WTC11 (cell line): ENCODE results near the gene AOAH. TPM values are rescaled to one million over a fixed set of nuclear protein-coding genes. Genes with fewer than 3 reads are reported as not detected.

Experiments
- ATAC-seq: fragments of 200-7000 bp; cut with Tn5 transposase; 2 replicates; pipeline ENCODE4 v1.10.0; 2021; ENCODE audit warnings: mild to moderate bottlenecking, moderate library complexity
- CTCF ChIA-PET: fragments of 300-600 bp; sonication (Branson Sonifier 250); formaldehyde crosslinking; loops from one replicate; lab custom pipeline; 2021; ENCODE audit warnings: antibody characterized with exemption; lab: Charles Lee
- POLR2A ChIA-PET: fragments of 350-600 bp; sonication (Branson Sonifier 250); formaldehyde crosslinking; loops from one replicate; lab custom pipeline; 2021; ENCODE audit warnings: antibody characterized with exemption; lab: Charles Lee
- DNase-seq: peaks from one replicate; pipeline ENCODE4 v3.0.0; 2021; ENCODE audit warnings: low spot score
- H3K27ac Mint-ChIP-seq: 2 replicates; pipeline ENCODE4 v1.8.0; 2021; ENCODE audit warnings: mixed read lengths
- H3K27me3 Mint-ChIP-seq: 2 replicates; pipeline ENCODE4 v1.8.0; 2021; ENCODE audit warnings: low read depth, mild to moderate bottlenecking, moderate library complexity, mixed read lengths
- H3K36me3 Mint-ChIP-seq: 2 replicates; pipeline ENCODE4 v1.8.0; 2021; ENCODE audit warnings: mixed read lengths
- H3K4me1 Mint-ChIP-seq: 2 replicates; pipeline ENCODE4 v1.8.0; 2022; ENCODE audit warnings: mixed read lengths
- H3K4me3 Mint-ChIP-seq: 2 replicates; pipeline ENCODE4 v1.8.0; 2021; ENCODE audit warnings: mild to moderate bottlenecking, moderate library complexity, mixed read lengths
- H3K9me3 Mint-ChIP-seq: 2 replicates; pipeline ENCODE4 v1.8.0; 2021; ENCODE audit warnings: mixed read lengths
- ETV6 ChIP-seq: sonication (generic); formaldehyde crosslinking; IDR thresholded peaks from 2 replicates; pipeline ENCODE4 v1.8.1; 2022; ENCODE audit warnings: mild to moderate bottlenecking, missing genetic modification reagents
- FOXK1 ChIP-seq: sonication (generic); formaldehyde crosslinking; IDR thresholded peaks from 2 replicates; pipeline ENCODE4 v1.8.0; 2022; ENCODE audit warnings: mild to moderate bottlenecking, moderate library complexity, missing genetic modification reagents
- GTF2I ChIP-seq: fragments of 250-450 bp; sonication (Bioruptor Pico); conservative IDR thresholded peaks from 2 replicates; pipeline ENCODE4 v1.4.0; 2021; ENCODE audit warnings: mild to moderate bottlenecking
- JAZF1 ChIP-seq: fragments of 250-450 bp; sonication (Bioruptor Pico); IDR thresholded peaks from 2 replicates; pipeline ENCODE4 v1.9.0; 2021; ENCODE audit warnings: moderate library complexity, mild to moderate bottlenecking, inconsistent platforms
- NFE2L1 ChIP-seq: sonication (generic); formaldehyde crosslinking; IDR thresholded peaks from 2 replicates; pipeline ENCODE4 v1.8.1; 2023; ENCODE audit warnings: missing genetic modification reagents
- PRRX2 ChIP-seq: fragments of 250-450 bp; sonication (Bioruptor Pico); IDR thresholded peaks from 2 replicates; pipeline ENCODE4 v1.8.0; 2021; ENCODE audit warnings: mild to moderate bottlenecking
- RELA ChIP-seq: sonication (generic); formaldehyde crosslinking; IDR thresholded peaks from 2 replicates; pipeline ENCODE4 v1.8.1; 2022; ENCODE audit warnings: missing genetic modification reagents, mild to moderate bottlenecking, borderline replicate concordance
- RORB ChIP-seq: fragments of 250-450 bp; sonication (Bioruptor Pico); IDR thresholded peaks from 2 replicates; pipeline ENCODE4 v1.9.0; 2021; ENCODE audit warnings: mild to moderate bottlenecking
- SOX15 ChIP-seq: fragments of 250-450 bp; sonication (Bioruptor Pico); IDR thresholded peaks from 2 replicates; pipeline ENCODE4 v1.9.0; 2021; ENCODE audit warnings: mild to moderate bottlenecking
- TCF7 ChIP-seq: sonication (generic); formaldehyde crosslinking; IDR thresholded peaks from 2 replicates; pipeline ENCODE4 v1.8.0; 2022; ENCODE audit warnings: mild to moderate bottlenecking, low read depth, missing genetic modification reagents, moderate library complexity
- TEAD1 ChIP-seq: sonication (generic); formaldehyde crosslinking; IDR thresholded peaks from 2 replicates; pipeline ENCODE4 v1.8.0; 2022; ENCODE audit warnings: mild to moderate bottlenecking, missing genetic modification reagents
- ZNF232 ChIP-seq: sonication (generic); formaldehyde crosslinking; IDR thresholded peaks from 2 replicates; pipeline ENCODE4 v1.8.0; 2022; ENCODE audit warnings: mild to moderate bottlenecking, missing genetic modification reagents
- ZNF396 ChIP-seq: fragments of 250-450 bp; sonication (Bioruptor Pico); IDR thresholded peaks from 2 replicates; pipeline ENCODE4 v1.8.0; 2021; ENCODE audit warnings: mild to moderate bottlenecking, moderate library complexity, borderline replicate concordance
- ZNF416 ChIP-seq: fragments of 250-450 bp; sonication (Bioruptor Pico); IDR thresholded peaks from 2 replicates; pipeline ENCODE4 v1.9.0; 2021; ENCODE audit warnings: mild to moderate bottlenecking, inconsistent platforms
- ZNF671 ChIP-seq: fragments of 250-450 bp; sonication (Bioruptor Pico); IDR thresholded peaks from 2 replicates; pipeline ENCODE4 v1.8.0; 2021; ENCODE audit warnings: mild to moderate bottlenecking
- total RNA-seq: library from RNA; stranded (reverse); gene quantifications from 3 replicates; pipeline ENCODE4 v1.2.3, GENCODE V29; 2021
- TF ChIP-seq, protein P1 (sequence below): sonication (generic); formaldehyde crosslinking; IDR thresholded peaks from 2 replicates; pipeline ENCODE4 v1.8.0; 2022; ENCODE audit warnings: mild to moderate bottlenecking, missing genetic modification reagents
- TF ChIP-seq, protein P2 (sequence below): sonication (generic); formaldehyde crosslinking; IDR thresholded peaks from 2 replicates; pipeline ENCODE4 v1.8.0; 2022; ENCODE audit warnings: missing genetic modification reagents
- TF ChIP-seq, protein P3 (sequence below): sonication (generic); formaldehyde crosslinking; IDR thresholded peaks from 2 replicates; pipeline ENCODE4 v1.8.1; 2022; ENCODE audit warnings: mild to moderate bottlenecking, moderate library complexity, missing genetic modification reagents
- TF ChIP-seq, protein P4 (sequence below): sonication (generic); formaldehyde crosslinking; IDR thresholded peaks from 2 replicates; pipeline ENCODE4 v1.8.1; 2022; ENCODE audit warnings: low read depth, missing genetic modification reagents, borderline replicate concordance
- TF ChIP-seq, protein P5 (sequence below): sonication (generic); formaldehyde crosslinking; IDR thresholded peaks from 2 replicates; pipeline ENCODE4 v1.8.0; 2022; ENCODE audit warnings: mild to moderate bottlenecking, missing genetic modification reagents
- TF ChIP-seq, protein P6 (sequence below): sonication (generic); formaldehyde crosslinking; IDR thresholded peaks from 2 replicates; pipeline ENCODE4 v1.8.0; 2023; ENCODE audit warnings: missing genetic modification reagents, mild to moderate bottlenecking, borderline replicate concordance

The AOAH gene
- total RNA-seq, 1 experiment from 2014 or later: 0.31 TPM

DNA sequence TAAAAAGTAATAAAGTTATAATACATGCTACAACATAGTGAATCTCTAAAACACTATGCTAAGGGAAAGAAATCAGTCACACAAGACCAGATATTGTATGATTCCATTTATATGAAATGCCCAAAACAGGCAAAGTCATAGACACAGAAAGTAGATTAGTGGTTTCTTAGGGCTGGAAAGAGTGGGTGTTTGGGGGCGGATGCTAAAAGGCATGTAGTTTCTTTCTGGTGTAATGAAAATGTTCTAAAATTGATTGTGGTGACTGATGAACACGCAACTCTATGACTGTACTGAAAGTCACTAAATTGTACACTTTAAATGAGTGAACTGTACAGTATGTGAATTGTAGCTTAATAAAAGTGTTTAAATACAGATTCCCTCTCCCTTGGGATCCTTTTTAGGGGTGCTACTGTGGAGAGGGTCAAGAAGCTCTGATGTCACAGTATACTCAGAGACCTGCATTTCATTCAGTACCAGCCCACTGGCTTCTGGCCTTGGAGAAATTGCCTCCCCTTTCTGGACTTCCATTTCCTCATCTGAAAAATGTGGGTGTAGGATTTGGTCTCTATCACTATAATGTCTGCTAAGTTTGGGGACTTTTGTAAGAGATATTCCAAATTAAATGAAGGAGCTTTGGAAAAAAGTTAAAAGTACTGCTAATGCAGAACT is 46.4 kb downstream of the AOAH start:
- H3K4me3 Mint-ChIP-seq: no peak overlapping the region
- POLR2A ChIA-PET: no interaction called here
- DNase-seq (no peak), ATAC-seq (no peak)
- peaks cover 9% of the 10 kb centered on the region for H3K4me1 Mint-ChIP-seq
- no peak overlapping the region for H3K27ac Mint-ChIP-seq
- no peaks in the 10 kb centered on the region for H3K9me3 Mint-ChIP-seq
- no peak for TF ChIP-seq ZNF232 (CRISPR knock-in tag)
- no peaks in the 10 kb centered on the region for H3K27me3 Mint-ChIP-seq
- no peaks in the 10 kb centered on the region for H3K36me3 Mint-ChIP-seq
- CTCF ChIA-PET: interaction anchor here (1.2 kb wide), 1 partner anchor 8 kb away, joined by 3 read pairs; no protein-coding TSS in a partner anchor

DNA sequence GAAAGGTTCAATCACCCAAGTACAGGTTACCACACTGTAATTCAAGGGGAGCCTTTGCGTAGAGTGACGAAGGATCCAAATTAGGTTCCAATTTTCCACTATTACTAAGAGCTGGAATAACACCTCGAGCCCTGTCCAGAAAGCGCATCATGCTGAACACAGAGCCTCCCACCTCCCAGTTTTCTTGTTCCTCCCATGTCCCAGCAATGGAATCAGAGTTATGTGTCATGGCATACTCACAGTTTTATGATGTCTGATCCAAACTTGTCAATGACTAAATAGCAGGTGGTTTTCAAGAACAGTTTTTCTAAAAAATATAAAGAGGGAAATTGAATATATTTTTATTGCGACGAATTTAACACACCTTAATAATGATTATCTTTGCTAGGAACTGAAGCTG is 50.6 kb downstream of the AOAH start:
- POLR2A ChIA-PET: no interaction called here
- TF ChIP-seq, protein P1, sequence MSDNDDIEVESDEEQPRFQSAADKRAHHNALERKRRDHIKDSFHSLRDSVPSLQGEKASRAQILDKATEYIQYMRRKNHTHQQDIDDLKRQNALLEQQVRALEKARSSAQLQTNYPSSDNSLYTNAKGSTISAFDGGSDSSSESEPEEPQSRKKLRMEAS (CRISPR knock-in tag): no peak
- TF ChIP-seq JAZF1 (no peak), PRRX2 (no peak), ZNF671 (CRISPR knock-in tag) (no peak), ZNF396 (CRISPR knock-in tag) (no peak), RELA (no peak), SOX15 (no peak)
- TF ChIP-seq, protein P2, sequence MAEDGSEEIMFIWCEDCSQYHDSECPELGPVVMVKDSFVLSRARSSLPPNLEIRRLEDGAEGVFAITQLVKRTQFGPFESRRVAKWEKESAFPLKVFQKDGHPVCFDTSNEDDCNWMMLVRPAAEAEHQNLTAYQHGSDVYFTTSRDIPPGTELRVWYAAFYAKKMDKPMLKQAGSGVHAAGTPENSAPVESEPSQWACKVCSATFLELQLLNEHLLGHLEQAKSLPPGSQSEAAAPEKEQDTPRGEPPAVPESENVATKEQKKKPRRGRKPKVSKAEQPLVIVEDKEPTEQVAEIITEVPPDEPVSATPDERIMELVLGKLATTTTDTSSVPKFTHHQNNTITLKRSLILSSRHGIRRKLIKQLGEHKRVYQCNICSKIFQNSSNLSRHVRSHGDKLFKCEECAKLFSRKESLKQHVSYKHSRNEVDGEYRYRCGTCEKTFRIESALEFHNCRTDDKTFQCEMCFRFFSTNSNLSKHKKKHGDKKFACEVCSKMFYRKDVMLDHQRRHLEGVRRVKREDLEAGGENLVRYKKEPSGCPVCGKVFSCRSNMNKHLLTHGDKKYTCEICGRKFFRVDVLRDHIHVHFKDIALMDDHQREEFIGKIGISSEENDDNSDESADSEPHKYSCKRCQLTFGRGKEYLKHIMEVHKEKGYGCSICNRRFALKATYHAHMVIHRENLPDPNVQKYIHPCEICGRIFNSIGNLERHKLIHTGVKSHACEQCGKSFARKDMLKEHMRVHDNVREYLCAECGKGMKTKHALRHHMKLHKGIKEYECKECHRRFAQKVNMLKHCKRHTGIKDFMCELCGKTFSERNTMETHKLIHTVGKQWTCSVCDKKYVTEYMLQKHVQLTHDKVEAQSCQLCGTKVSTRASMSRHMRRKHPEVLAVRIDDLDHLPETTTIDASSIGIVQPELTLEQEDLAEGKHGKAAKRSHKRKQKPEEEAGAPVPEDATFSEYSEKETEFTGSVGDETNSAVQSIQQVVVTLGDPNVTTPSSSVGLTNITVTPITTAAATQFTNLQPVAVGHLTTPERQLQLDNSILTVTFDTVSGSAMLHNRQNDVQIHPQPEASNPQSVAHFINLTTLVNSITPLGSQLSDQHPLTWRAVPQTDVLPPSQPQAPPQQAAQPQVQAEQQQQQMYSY (CRISPR knock-in tag): no peak
- TF ChIP-seq, protein P3, sequence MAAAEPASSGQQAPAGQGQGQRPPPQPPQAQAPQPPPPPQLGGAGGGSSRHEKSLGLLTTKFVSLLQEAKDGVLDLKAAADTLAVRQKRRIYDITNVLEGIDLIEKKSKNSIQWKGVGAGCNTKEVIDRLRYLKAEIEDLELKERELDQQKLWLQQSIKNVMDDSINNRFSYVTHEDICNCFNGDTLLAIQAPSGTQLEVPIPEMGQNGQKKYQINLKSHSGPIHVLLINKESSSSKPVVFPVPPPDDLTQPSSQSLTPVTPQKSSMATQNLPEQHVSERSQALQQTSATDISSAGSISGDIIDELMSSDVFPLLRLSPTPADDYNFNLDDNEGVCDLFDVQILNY: no peak
- TF ChIP-seq, protein P4, sequence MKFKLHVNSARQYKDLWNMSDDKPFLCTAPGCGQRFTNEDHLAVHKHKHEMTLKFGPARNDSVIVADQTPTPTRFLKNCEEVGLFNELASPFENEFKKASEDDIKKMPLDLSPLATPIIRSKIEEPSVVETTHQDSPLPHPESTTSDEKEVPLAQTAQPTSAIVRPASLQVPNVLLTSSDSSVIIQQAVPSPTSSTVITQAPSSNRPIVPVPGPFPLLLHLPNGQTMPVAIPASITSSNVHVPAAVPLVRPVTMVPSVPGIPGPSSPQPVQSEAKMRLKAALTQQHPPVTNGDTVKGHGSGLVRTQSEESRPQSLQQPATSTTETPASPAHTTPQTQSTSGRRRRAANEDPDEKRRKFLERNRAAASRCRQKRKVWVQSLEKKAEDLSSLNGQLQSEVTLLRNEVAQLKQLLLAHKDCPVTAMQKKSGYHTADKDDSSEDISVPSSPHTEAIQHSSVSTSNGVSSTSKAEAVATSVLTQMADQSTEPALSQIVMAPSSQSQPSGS: no peak
- TF ChIP-seq, protein P5, sequence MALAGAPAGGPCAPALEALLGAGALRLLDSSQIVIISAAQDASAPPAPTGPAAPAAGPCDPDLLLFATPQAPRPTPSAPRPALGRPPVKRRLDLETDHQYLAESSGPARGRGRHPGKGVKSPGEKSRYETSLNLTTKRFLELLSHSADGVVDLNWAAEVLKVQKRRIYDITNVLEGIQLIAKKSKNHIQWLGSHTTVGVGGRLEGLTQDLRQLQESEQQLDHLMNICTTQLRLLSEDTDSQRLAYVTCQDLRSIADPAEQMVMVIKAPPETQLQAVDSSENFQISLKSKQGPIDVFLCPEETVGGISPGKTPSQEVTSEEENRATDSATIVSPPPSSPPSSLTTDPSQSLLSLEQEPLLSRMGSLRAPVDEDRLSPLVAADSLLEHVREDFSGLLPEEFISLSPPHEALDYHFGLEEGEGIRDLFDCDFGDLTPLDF: no peak
- Mint-ChIP-seq H3K36me3 (no peaks in the 10 kb centered on the region), H3K27ac (no peak overlapping the region), H3K9me3 (no peaks in the 10 kb centered on the region), H3K27me3 (no peaks in the 10 kb centered on the region), H3K4me3 (no peak overlapping the region), H3K4me1 (peaks cover 21% of the 10 kb centered on the region)
- CTCF ChIA-PET: interaction anchor here (0.7 to 2.0 kb wide), 3 partner anchors 17 to 525 kb away, joined by 3 to 5 read pairs (median 4); no protein-coding TSS in a partner anchor
- ATAC-seq (no peak), DNase-seq (no peak)

DNA sequence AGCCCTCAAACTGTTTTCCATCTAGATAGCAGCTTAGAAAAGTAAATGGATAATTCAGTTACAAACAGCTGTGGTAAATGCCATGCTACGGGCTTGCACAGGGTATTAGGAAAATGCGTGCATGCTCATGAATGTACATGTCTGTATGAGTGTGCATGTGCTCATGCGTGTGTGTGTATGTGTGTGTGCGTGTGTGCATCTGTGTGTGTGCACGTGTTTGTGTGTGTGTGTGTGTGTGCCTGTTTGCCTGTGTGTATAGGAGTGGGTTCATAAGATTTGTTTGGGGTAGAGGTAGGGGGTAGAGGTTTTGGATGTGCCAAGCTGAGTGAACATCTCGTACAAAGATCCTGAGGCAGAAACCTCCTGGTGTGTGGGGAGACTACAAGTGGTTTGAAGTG is 52.9 kb downstream of the AOAH start:
- Mint-ChIP-seq H3K4me1 (peaks cover 14% of the 10 kb centered on the region), H3K36me3 (no peaks in the 10 kb centered on the region), H3K27me3 (no peaks in the 10 kb centered on the region), H3K9me3 (no peaks in the 10 kb centered on the region), H3K4me3 (no peak overlapping the region), H3K27ac (no peak overlapping the region)
- DNase-seq (no peak), ATAC-seq (no peak)
- ChIA-PET CTCF (interaction anchor here (0.6 to 3.1 kb wide), 38 partner anchors 8 to 527 kb away, joined by 3 to 41 read pairs (median 4); no protein-coding TSS in a partner anchor), POLR2A (interaction anchor here (0.8 kb wide), 1 partner anchor 70 kb away, joined by 3 read pairs; no protein-coding TSS in a partner anchor)
- TF ChIP-seq NFE2L1 (CRISPR knock-in tag) (no peak), TEAD1 (CRISPR knock-in tag) (no peak), GTF2I (CRISPR knock-in tag) (no peak), ETV6 (CRISPR knock-in tag) (no peak), ZNF416 (no peak), FOXK1 (CRISPR knock-in tag) (no peak), TCF7 (CRISPR knock-in tag) (no peak), RORB (CRISPR knock-in tag) (no peak)
- TF ChIP-seq, protein P6, sequence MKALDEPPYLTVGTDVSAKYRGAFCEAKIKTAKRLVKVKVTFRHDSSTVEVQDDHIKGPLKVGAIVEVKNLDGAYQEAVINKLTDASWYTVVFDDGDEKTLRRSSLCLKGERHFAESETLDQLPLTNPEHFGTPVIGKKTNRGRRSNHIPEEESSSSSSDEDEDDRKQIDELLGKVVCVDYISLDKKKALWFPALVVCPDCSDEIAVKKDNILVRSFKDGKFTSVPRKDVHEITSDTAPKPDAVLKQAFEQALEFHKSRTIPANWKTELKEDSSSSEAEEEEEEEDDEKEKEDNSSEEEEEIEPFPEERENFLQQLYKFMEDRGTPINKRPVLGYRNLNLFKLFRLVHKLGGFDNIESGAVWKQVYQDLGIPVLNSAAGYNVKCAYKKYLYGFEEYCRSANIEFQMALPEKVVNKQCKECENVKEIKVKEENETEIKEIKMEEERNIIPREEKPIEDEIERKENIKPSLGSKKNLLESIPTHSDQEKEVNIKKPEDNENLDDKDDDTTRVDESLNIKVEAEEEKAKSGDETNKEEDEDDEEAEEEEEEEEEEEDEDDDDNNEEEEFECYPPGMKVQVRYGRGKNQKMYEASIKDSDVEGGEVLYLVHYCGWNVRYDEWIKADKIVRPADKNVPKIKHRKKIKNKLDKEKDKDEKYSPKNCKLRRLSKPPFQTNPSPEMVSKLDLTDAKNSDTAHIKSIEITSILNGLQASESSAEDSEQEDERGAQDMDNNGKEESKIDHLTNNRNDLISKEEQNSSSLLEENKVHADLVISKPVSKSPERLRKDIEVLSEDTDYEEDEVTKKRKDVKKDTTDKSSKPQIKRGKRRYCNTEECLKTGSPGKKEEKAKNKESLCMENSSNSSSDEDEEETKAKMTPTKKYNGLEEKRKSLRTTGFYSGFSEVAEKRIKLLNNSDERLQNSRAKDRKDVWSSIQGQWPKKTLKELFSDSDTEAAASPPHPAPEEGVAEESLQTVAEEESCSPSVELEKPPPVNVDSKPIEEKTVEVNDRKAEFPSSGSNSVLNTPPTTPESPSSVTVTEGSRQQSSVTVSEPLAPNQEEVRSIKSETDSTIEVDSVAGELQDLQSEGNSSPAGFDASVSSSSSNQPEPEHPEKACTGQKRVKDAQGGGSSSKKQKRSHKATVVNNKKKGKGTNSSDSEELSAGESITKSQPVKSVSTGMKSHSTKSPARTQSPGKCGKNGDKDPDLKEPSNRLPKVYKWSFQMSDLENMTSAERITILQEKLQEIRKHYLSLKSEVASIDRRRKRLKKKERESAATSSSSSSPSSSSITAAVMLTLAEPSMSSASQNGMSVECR (CRISPR knock-in tag): no peak
